Measurements from ENCODE around the gene SLK. TPM values are rescaled to one million over a fixed set of nuclear protein-coding genes. Genes with fewer than 3 reads are reported as not detected.

SLK gene
- total RNA-seq, 1 donor from 2014 or later = 122 TPM

- no peak overlapping the region for H3K4me3 Mint-ChIP-seq (ENCODE audit: unreplicated experiment)
- no peaks in the 10 kb centered on the region for H3K9me3 Mint-ChIP-seq (ENCODE audit: unreplicated experiment)
- no peak overlapping the region for H3K27ac Mint-ChIP-seq (ENCODE audit: unreplicated experiment)
- TF ChIP-seq, protein P1, sequence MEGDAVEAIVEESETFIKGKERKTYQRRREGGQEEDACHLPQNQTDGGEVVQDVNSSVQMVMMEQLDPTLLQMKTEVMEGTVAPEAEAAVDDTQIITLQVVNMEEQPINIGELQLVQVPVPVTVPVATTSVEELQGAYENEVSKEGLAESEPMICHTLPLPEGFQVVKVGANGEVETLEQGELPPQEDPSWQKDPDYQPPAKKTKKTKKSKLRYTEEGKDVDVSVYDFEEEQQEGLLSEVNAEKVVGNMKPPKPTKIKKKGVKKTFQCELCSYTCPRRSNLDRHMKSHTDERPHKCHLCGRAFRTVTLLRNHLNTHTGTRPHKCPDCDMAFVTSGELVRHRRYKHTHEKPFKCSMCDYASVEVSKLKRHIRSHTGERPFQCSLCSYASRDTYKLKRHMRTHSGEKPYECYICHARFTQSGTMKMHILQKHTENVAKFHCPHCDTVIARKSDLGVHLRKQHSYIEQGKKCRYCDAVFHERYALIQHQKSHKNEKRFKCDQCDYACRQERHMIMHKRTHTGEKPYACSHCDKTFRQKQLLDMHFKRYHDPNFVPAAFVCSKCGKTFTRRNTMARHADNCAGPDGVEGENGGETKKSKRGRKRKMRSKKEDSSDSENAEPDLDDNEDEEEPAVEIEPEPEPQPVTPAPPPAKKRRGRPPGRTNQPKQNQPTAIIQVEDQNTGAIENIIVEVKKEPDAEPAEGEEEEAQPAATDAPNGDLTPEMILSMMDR (IDR thresholded peaks at IDR 0.05; ENCODE audit: partially characterized antibody, unreplicated experiment) = no peak
- no peaks in the 10 kb centered on the region for H3K4me1 Mint-ChIP-seq (ENCODE audit: low read depth, unreplicated experiment)
- no peak for DNase-seq
- no peaks in the 10 kb centered on the region for H3K36me3 Mint-ChIP-seq (ENCODE audit: unreplicated experiment)
- peaks cover 2% of the 10 kb centered on the region for H3K27me3 Mint-ChIP-seq (ENCODE audit: unreplicated experiment)
These were observed 38.4 kb downstream of the SLK start for GRCh38 chr10:104005172-104005863.

DNA sequence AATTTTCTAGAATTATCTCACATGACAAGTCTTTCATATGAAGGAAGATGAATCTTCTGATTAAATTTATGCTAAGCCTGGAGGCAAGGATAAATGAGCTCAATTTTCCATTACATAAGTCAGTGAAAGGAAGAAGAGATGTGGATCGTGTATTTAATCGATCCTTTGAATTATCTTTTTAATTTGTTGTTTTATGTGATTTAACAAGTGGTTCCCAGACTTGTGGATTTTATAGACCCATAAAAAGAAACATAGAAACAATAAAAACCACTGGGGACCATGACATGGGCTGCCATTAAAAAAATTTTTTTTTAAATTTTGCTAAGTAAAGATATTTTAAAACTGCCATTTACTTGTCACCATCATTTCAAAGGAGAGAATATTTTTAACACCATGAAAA, 45.0 kb downstream of the SLK start:
- Mint-ChIP-seq H3K4me1 (ENCODE audit: low read depth, unreplicated experiment) (no peaks in the 10 kb centered on the region), H3K36me3 (ENCODE audit: unreplicated experiment) (no peaks in the 10 kb centered on the region), H3K4me3 (ENCODE audit: unreplicated experiment) (no peak overlapping the region), H3K27ac (ENCODE audit: unreplicated experiment) (no peak overlapping the region), H3K9me3 (ENCODE audit: unreplicated experiment) (no peaks in the 10 kb centered on the region), H3K27me3 (ENCODE audit: unreplicated experiment) (peaks cover 2% of the 10 kb centered on the region)
- TF ChIP-seq, protein P1 (IDR thresholded peaks at IDR 0.05; ENCODE audit: partially characterized antibody, unreplicated experiment) = no peak
- DNase-seq = no peak

- H3K36me3 Mint-ChIP-seq (ENCODE audit: unreplicated experiment) = no peaks in the 10 kb centered on the region
- H3K4me1 Mint-ChIP-seq (ENCODE audit: low read depth, unreplicated experiment) = no peaks in the 10 kb centered on the region
- H3K27ac Mint-ChIP-seq (ENCODE audit: unreplicated experiment) = no peak overlapping the region
- TF ChIP-seq, protein P1 (IDR thresholded peaks at IDR 0.05; ENCODE audit: partially characterized antibody, unreplicated experiment) = no peak
- peaks cover 2% of the 10 kb centered on the region for H3K27me3 Mint-ChIP-seq (ENCODE audit: unreplicated experiment)
- H3K9me3 Mint-ChIP-seq (ENCODE audit: unreplicated experiment) = no peaks in the 10 kb centered on the region
- H3K4me3 Mint-ChIP-seq (ENCODE audit: unreplicated experiment) = no peak overlapping the region
- no peak for DNase-seq
These were observed 46.5 kb downstream of the SLK start for GRCh38 chr10:104013489-104013888.

DNA sequence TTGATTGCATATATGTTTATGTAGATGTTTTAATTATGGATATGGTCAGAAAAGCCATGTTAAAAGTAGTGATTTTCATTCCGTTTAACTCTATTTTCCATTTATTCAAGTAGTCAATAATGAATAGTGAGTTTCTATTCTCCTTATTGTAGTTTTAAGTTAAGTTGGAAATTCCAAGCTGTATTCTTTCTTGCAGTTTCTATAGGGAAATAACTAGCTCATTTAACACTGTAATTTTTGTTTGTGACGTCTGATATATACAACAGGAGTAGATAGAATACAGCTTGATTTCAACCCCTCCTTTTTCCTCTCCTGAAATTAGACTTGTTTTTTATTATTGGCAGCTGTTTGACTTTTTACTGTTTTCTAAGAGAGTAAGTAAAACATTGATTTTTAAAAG, 47.2 kb downstream of the SLK start:
- peaks cover 2% of the 10 kb centered on the region for H3K27me3 Mint-ChIP-seq (ENCODE audit: unreplicated experiment)

DNA sequence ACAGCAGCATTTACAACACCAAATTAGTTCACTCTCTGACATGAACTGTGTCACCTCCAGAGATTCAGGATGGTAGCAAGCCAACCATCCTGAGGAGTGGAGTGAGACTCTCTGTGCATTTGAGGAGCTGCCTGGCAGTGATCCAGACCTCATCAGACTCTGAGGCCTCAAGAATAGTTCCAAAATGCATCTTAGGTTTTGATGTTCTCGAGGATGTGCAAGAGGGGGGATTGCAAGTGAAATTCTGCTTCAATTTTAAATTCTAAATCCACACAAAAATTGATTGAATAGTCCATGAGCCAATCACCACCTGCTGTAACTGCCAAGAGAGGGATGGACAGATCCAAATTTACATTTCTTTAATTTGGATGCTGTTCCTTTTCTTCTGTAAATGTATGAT, 49.7 kb downstream of the SLK start:
- H3K36me3 Mint-ChIP-seq (ENCODE audit: unreplicated experiment) = no peaks in the 10 kb centered on the region
- no peak overlapping the region for H3K4me3 Mint-ChIP-seq (ENCODE audit: unreplicated experiment)
- no peaks in the 10 kb centered on the region for H3K9me3 Mint-ChIP-seq (ENCODE audit: unreplicated experiment)
- no peaks in the 10 kb centered on the region for H3K4me1 Mint-ChIP-seq (ENCODE audit: low read depth, unreplicated experiment)
- no peak overlapping the region for H3K27ac Mint-ChIP-seq (ENCODE audit: unreplicated experiment)
- no peak for DNase-seq
- TF ChIP-seq, protein P1 (IDR thresholded peaks at IDR 0.05; ENCODE audit: partially characterized antibody, unreplicated experiment) = no peak
- peaks cover 2% of the 10 kb centered on the region for H3K27me3 Mint-ChIP-seq (ENCODE audit: unreplicated experiment)

More for the DNA sequence above, 47.2 kb downstream of the SLK start:
- no peaks in the 10 kb centered on the region for H3K36me3 Mint-ChIP-seq (ENCODE audit: unreplicated experiment)
- H3K4me1 Mint-ChIP-seq (ENCODE audit: low read depth, unreplicated experiment) = no peaks in the 10 kb centered on the region
- H3K9me3 Mint-ChIP-seq (ENCODE audit: unreplicated experiment) = no peaks in the 10 kb centered on the region
- H3K4me3 Mint-ChIP-seq (ENCODE audit: unreplicated experiment) = no peak overlapping the region
- TF ChIP-seq, protein P1 (IDR thresholded peaks at IDR 0.05; ENCODE audit: partially characterized antibody, unreplicated experiment) = no peak
- H3K27ac Mint-ChIP-seq (ENCODE audit: unreplicated experiment) = no peak overlapping the region
- DNase-seq = no peak

All from glutamatergic neuron (in vitro differentiated cells).